Suprapubic skin (tissue), 4 donors: Measurements from ENCODE around the gene TBL2. TPM values are rescaled to one million over a fixed set of nuclear protein-coding genes. Genes with fewer than 3 reads are reported as not detected.
A peak's percentile ranks its signal among the peaks of the same experiment; 100 is the strongest.
"Not testable (repeated sequence)": the region's sequence is repeated elsewhere in the genome, so short reads cannot be mapped to it uniquely, and the experiment has no call there.

ENCODE experiments used
- DNase-seq, 2 donors: peaks; one replicate each; pipeline ENCODE4 v3.0.0-alpha.2; 2019; ENCODE audit warnings: low spot score in 2 of 2
- H3K27ac ChIP-seq: fragments of 200-600 bp; sonication (generic); one replicate; pipeline ENCODE4 v1.5.1; 2019
- H3K27me3 ChIP-seq: fragments of 200-600 bp; sonication (generic); one replicate; pipeline ENCODE4 v1.5.1; 2019
- H3K36me3 ChIP-seq: fragments of 200-600 bp; sonication (generic); one replicate; pipeline ENCODE4 v1.5.1; 2019
- H3K4me1 ChIP-seq: fragments of 200-600 bp; sonication (generic); one replicate; pipeline ENCODE4 v1.5.1; 2019
- H3K4me3 ChIP-seq: fragments of 200-600 bp; sonication (generic); one replicate; pipeline ENCODE4 v1.5.1; 2019; ENCODE audit warnings: mild to moderate bottlenecking
- H3K9me3 ChIP-seq: fragments of 200-600 bp; sonication (generic); one replicate; pipeline ENCODE4 v1.5.1; 2019
- EP300 ChIP-seq: sonication (generic); formaldehyde crosslinking; IDR thresholded peaks from one replicate; pipeline ENCODE4 v1.6.1; 2017; ENCODE audit warnings: antibody characterized with exemption
- POLR2A ChIP-seq, 2 donors: fragments of 450-650 bp; IDR thresholded peaks; one replicate each; pipeline ENCODE4 v1.6.1; 2017; ENCODE audit warnings: antibody characterized with exemption in 2 of 2, mild to moderate bottlenecking in 2 of 2, moderate library complexity in 2 of 2
- POLR2AphosphoS5 ChIP-seq, 3 donors: sonication (generic); formaldehyde crosslinking; IDR thresholded peaks; one replicate each; pipeline ENCODE4 v1.6.1; 2017; ENCODE audit warnings: antibody characterized with exemption in 3 of 3
- WGBS: methylation state at CpG from one replicate; pipeline ENCODE4 v1.1.5; 2018; 5-methylcytosine and 5-hydroxymethylcytosine counted together
- total RNA-seq, 4 donors: library from RNA; depleted of rRNA; stranded (reverse); fragments of >200 nt; gene quantifications; one replicate each; pipeline ENCODE4 v1.1.0, GENCODE V29; 2016
- TF ChIP-seq, protein P1 (sequence below), 2 donors: fragments of 200-600 bp in 1 of 2; fragments of 450-650 bp in 1 of 2; sonication (generic) in 1 of 2; IDR thresholded peaks; one replicate each; pipeline ENCODE4 v1.5.1; 2016 to 2019; ENCODE audit warnings: antibody characterized with exemption in 2 of 2, mild to moderate bottlenecking in 1 of 2, moderate library complexity in 1 of 2

The TBL2 gene
- total RNA-seq, 4 donors from 2014 or later, result 23.3 to 43.3 (median 40.8) TPM

DNA sequence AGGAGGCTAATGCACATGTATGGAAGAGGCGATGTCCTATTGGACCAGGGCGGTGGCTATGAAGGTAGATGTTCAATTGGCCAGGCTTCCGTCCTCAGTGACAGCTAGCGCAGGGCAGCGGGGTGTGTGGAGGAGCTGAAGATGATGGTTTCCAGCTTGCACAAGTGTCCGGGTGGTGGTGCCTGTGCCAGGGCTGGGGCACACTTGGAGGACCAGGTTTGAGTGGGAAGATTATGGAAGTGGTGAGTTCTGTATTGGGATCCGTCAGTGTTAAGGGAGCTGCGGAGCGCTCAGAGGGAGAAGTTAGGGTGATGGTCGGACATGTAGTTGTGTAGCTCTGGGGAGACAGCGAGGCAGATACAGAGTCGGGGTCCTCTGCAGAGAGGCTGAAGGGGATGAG, 8.5 kb upstream of the TBL2 start:
- Histone ChIP-seq H3K36me3 (no peaks in the 10 kb centered on the region), H3K27ac (no peak overlapping the region), H3K4me3 (no peak overlapping the region), H3K27me3 (no peaks in the 10 kb centered on the region), H3K4me1 (peaks cover 4% of the 10 kb centered on the region), H3K9me3 (no peaks in the 10 kb centered on the region)
- WGBS, result 97% methylated on average over 12 of the region's 12 CpGs
- TF ChIP-seq POLR2AphosphoS5 (IDR thresholded peaks at IDR 0.05), result no peak
- TF ChIP-seq EP300, result no peak
- TF ChIP-seq, protein P1, sequence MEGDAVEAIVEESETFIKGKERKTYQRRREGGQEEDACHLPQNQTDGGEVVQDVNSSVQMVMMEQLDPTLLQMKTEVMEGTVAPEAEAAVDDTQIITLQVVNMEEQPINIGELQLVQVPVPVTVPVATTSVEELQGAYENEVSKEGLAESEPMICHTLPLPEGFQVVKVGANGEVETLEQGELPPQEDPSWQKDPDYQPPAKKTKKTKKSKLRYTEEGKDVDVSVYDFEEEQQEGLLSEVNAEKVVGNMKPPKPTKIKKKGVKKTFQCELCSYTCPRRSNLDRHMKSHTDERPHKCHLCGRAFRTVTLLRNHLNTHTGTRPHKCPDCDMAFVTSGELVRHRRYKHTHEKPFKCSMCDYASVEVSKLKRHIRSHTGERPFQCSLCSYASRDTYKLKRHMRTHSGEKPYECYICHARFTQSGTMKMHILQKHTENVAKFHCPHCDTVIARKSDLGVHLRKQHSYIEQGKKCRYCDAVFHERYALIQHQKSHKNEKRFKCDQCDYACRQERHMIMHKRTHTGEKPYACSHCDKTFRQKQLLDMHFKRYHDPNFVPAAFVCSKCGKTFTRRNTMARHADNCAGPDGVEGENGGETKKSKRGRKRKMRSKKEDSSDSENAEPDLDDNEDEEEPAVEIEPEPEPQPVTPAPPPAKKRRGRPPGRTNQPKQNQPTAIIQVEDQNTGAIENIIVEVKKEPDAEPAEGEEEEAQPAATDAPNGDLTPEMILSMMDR (IDR thresholded peaks at IDR 0.05), result no peak
- no peak for TF ChIP-seq POLR2A (IDR thresholded peaks at IDR 0.05)
- DNase-seq, result no peak

DNA sequence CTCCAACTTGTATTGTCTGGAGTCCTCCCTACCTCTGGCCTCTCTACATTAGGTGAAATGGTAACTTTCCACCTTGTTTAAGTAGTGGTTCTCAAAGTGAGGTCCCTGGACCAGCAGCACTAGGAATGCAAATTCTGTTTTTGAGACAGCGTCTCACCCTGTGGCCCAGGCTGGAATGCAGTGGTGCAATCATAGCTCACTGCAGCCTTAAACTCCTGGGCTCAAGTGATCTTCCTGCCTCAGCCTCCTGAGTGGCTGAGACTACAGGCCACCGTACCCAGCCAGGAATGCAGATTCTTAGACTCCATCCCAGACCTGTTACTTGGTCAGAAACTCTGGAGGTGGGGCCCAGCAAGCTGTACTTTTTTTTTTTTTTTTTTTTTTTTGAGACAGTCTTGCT, 6.8 kb upstream of the TBL2 start:
- H3K36me3 ChIP-seq, result no peaks in the 10 kb centered on the region
- H3K27ac ChIP-seq, result no peak overlapping the region
- peaks cover 4% of the 10 kb centered on the region for H3K4me1 ChIP-seq
- WGBS, result 75% methylated on average over 2 of the region's 2 CpGs
- no peaks in the 10 kb centered on the region for H3K27me3 ChIP-seq
- H3K9me3 ChIP-seq, result no peaks in the 10 kb centered on the region
- no peak for DNase-seq
- TF ChIP-seq POLR2A (IDR thresholded peaks at IDR 0.05), result no peak
- TF ChIP-seq, protein P1 (IDR thresholded peaks at IDR 0.05), result no peak
- H3K4me3 ChIP-seq, result no peak overlapping the region

- no peaks in the 10 kb centered on the region for H3K36me3 ChIP-seq
- no peaks in the 10 kb centered on the region for H3K27me3 ChIP-seq
- no peak overlapping the region for H3K4me3 ChIP-seq
- no peak overlapping the region for H3K27ac ChIP-seq
- WGBS, result 98% methylated on average over 6 of the region's 6 CpGs
- H3K4me1 ChIP-seq, result peaks cover 11% of the 10 kb centered on the region
- DNase-seq, result no peak
- TF ChIP-seq EP300, result no peak
- no peak for TF ChIP-seq POLR2AphosphoS5 (IDR thresholded peaks at IDR 0.05)
- TF ChIP-seq, protein P1 (IDR thresholded peaks at IDR 0.05), result no peak
- no peak for TF ChIP-seq POLR2A (IDR thresholded peaks at IDR 0.05)
- no peaks in the 10 kb centered on the region for H3K9me3 ChIP-seq
Observed at GRCh38 chr7:73582664-73583202, 4.4 kb upstream of the TBL2 start.

GRCh38 chr7:73581006-73581405, 2.6 kb upstream of the TBL2 start:
- not testable (repeated sequence) for H3K36me3 ChIP-seq, DNase-seq, H3K27ac ChIP-seq, H3K9me3 ChIP-seq, H3K27me3 ChIP-seq, H3K4me3 ChIP-seq
- peaks cover 28% of the 10 kb centered on the region for H3K4me1 ChIP-seq
- 84% methylated on average over 9 of the region's 9 CpGs for WGBS

- Histone ChIP-seq H3K9me3 (no peaks in the 10 kb centered on the region), H3K4me1 (peaks cover 28% of the 10 kb centered on the region), H3K4me3 (peak overlapping the region; percentile 83), H3K27me3 (no peaks in the 10 kb centered on the region), H3K36me3 (peaks cover 25% of the 10 kb centered on the region), H3K27ac (peak overlapping the region; percentile 89)
- TF ChIP-seq EP300 (no peak), POLR2AphosphoS5 (IDR thresholded peaks at IDR 0.05) (no peak), POLR2A (IDR thresholded peaks at IDR 0.05) (no peak)
- TF ChIP-seq, protein P1 (IDR thresholded peaks at IDR 0.05), result no peak
- WGBS, result 16% methylated on average over 27 of the region's 32 CpGs
- peak in 1 of 2 donors; percentile 81 for DNase-seq
Observed at GRCh38 chr7:73577627-73578341, 595 bp downstream of the TBL2 start.
